Subcutaneous adipose tissue (tissue), 4 donors: ENCODE data around the gene C5orf58. TPM values are rescaled to one million over a fixed set of nuclear protein-coding genes. Genes with fewer than 3 reads are reported as not detected.

Source experiments
- CTCF ChIP-seq: fragments of 450-650 bp; IDR thresholded peaks from one replicate; pipeline ENCODE4 v1.5.1; 2016; ENCODE audit warnings: low read depth, mild to moderate bottlenecking, control low read depth, antibody characterized with exemption, moderate library complexity
- total RNA-seq, 4 donors: library from RNA; depleted of rRNA; stranded (reverse); fragments of >200 nt; gene quantifications; one replicate each; pipeline ENCODE4 v1.1.0, GENCODE V29; 2016

The C5orf58 gene, protein sequence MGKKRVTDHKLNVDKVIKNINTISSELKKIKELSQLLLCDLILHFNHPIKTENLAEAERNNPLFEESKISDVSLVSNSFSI
- 1 to 10 TPM in 2 of 4 donors, under 1 TPM in 1, not detected in 1; 0.68 to 2.3 (median 1.5) TPM for total RNA-seq

DNA sequence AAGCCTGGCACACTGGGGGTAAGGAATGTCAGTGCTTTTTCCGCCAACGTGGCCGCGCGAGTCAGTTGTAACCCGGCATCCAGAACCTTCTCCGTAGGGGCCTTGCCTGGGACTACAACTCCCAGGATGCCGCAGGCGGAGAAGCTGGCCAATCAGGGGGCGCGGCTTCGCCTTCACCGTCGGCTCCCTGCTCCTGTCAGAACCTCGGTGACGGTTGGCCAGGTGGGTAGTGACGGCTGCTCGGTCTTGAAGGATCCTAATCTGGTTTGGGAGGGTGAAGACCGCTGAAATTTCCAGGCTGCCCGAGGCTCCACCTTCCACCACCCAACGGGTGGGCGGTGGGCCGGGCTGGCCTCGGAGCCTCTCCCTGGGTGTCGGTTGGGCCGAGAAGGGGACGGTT, at the start of gene C5orf58:
Gene C5orf58, plus strand, starts transcription at position 200 of the 400 bp plus-strand sequence. CDS start 1,992 bp downstream, outside the sequence.
- TF ChIP-seq CTCF: no peak

- no peak for TF ChIP-seq CTCF
Measured at GRCh38 chr5:170183816-170184687, 48.7 kb upstream of the C5orf58 start.

DNA sequence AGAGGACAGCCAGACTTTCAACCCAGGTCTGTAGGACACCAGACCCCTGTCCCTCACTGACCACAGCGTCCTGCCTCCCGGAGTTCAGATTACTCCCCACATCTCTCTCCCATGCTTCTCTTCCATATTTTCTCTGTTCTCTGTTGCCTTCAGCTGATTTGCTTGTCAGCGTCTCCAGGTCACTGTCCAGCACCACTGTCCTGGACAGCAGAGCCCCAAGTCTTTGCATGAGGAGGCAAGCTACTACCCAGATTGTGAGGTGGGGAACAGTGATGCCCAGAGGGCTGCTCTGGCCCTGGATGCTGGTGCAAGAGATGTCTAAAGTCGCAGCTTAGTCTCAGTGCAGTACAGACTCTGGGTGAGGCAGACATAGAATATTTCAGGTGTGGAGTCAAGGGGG, 48.0 kb upstream of the C5orf58 start:
- TF ChIP-seq CTCF: no peak

DNA sequence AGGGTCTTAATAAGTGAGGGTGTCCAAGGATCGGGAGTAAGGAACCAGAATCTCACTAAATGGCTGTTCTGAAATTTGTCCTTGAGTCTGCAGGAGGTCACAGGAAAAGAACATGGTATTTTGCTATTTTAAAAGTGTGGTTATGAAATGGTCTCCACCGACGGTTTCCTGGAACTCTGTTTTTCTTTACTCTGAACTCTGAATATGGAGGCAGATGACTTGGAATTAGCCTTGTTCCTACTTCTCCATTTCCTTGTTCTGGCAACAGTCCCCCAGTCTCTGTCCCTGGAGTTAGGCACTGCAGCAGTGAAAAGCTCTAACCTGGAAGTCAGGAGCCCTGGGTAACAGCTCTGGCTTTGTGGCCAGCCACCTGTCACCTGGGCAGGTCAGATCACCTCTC, 46.6 kb upstream of the C5orf58 start:
- TF ChIP-seq CTCF: no peak

DNA sequence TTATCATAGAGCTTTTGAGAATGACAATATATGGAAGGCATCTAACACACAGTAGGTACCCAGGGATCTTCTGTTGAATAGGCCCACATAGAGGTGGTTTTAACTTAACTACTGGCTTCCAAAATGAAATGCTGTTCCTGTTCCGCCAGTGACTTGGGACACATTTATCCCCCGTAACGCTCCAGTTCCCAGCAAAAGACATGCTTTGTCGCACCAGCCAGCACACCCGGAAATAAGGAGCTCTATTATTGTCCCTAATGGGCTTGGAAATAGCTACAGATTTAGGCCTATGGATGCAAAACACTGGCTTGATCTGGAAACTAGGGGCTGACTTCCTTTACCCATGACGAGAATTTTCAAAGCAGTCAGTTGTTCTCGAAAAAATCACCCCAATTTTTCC, 45.9 kb upstream of the C5orf58 start:
- no peak for TF ChIP-seq CTCF

DNA sequence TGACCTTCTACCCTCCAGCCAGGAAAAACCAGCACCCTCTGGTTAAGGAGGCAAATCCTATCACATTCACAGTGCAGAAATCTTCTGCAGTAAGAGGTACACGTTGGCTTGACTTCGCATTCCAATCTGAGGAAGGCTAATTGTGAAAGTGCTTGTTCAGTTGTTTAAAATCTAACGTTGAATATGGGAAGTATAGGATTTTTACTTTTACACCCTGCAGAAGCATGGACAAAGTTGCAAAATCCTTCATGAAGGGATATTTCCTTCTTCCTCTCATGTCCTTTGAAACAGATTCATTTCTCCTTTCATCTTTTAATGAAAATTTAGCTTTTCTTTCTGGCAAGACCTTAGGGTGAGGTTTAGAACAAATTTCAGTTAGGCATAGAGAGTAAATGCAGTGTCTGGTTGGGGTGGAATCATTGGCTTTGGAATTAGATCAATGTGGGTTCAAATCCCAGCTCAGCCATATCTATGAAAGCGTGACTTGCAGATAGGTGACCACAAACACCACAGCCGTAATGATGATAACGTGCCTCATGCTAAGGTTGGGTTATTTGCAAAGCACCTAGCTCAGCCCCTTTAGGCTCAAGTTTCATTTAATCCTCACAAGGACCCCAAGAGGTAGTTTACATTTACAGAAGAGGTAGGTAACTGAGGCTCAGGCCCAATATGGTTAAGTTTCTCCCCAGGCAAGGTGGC, 42.2 kb upstream of the C5orf58 start:
- TF ChIP-seq CTCF: no peak

GRCh38 chr5:170192829-170193228, 40.0 kb upstream of the C5orf58 start:
- TF ChIP-seq CTCF: no peak
